K562 (cell line): ENCODE measurements around the gene CDK5RAP3. TPM values are rescaled to one million over a fixed set of nuclear protein-coding genes. Genes with fewer than 3 reads are reported as not detected.

ENCODE experiments used
- ATAC-seq: fragments of 200-7000 bp; cut with Tn5 transposase; 3 replicates; pipeline ENCODE4 v1.9.1; 2020; ENCODE audit warnings: moderate library complexity
- BruUV-seq: library from RNA; stranded (reverse); fragments of 400-500 nt; replicated peaks from 2 replicates; lab custom pipeline; 2021; lab: Mats Ljungman, UMichigan
- CTCF ChIA-PET: fragments of 300-600 bp; formaldehyde crosslinking; extraction: SDS; loops from one replicate; lab custom pipeline; 2021; ENCODE audit warnings: low intra/inter-chr PET ratio; lab: Yijun Ruan, JAX
- POLR2A ChIA-PET: fragments of 300-600, 350-650 bp; sonication (Branson Sonifier 250); formaldehyde crosslinking; extraction: SDS; loops from one replicate; lab custom pipeline; 2021; ENCODE audit warnings: antibody characterized with exemption, inconsistent platforms; lab: Yijun Ruan, JAX
- DNase-seq, 4 experiments: peaks; one replicate each; pipeline versions ENCODE4 v3.0.0 to v3.0.0-alpha.2; 2011 to 2018; ENCODE audit warnings: low spot score in 3 of 4, mixed read lengths in 3 of 4; ENCODE audit errors: extremely low read depth in 1 of 4
- FAIRE-seq: peaks from 2 replicates; lab custom pipeline; 2011; peaks lifted over from hg19 to GRCh38; lab: Jason Lieb, UNC
- H2AFZ ChIP-seq: 2 replicates; pipeline ENCODE4 v1.6.0; 2011; ENCODE audit warnings: low read depth, low read length, control low read depth, inconsistent platforms
- H3K27ac ChIP-seq: fragments of 200-600 bp; 3 replicates; pipeline ENCODE4 v1.8.0; 2011; ENCODE audit warnings: low read depth, mild to moderate bottlenecking, control low read depth, inconsistent platforms, low read length, moderate library complexity, mixed read lengths; ENCODE audit errors: extremely low read depth
- H3K27me3 ChIP-seq, 2 experiments: fragments of 300-600 bp in 1 of 2; 2 replicates in 1 of 2; 3 replicates in 1 of 2; pipeline versions ENCODE4 v1.6.0 to v1.8.0; 2011; ENCODE audit warnings: inconsistent platforms in 2 of 2, low read length in 2 of 2, mild to moderate bottlenecking in 1 of 2, mixed read lengths in 1 of 2, moderate library complexity in 1 of 2; ENCODE audit not compliant: control insufficient read depth in 2 of 2, insufficient read depth in 2 of 2
- H3K36me3 ChIP-seq: fragments of 300-600 bp; 3 replicates; pipeline ENCODE4 v1.8.0; 2011; ENCODE audit warnings: mild to moderate bottlenecking, low read length, inconsistent platforms; ENCODE audit not compliant: control insufficient read depth, insufficient read depth
- H3K4me1 ChIP-seq, 2 experiments: fragments of 200-600 bp in 1 of 2; replicated peaks in 1 of 2; 2 replicates in 1 of 2; 3 replicates in 1 of 2; pipeline versions ENCODE4 v1.5.1 to v1.8.0; 2011; ENCODE audit warnings: inconsistent platforms in 2 of 2, low read length in 2 of 2, mild to moderate bottlenecking in 1 of 2, mixed read lengths in 1 of 2, moderate library complexity in 1 of 2; ENCODE audit not compliant: control insufficient read depth in 2 of 2, insufficient read depth in 2 of 2
- H3K4me2 ChIP-seq: 2 replicates; pipeline ENCODE4 v1.6.1; 2011; ENCODE audit warnings: low read length, control low read depth, inconsistent platforms, mixed read lengths; ENCODE audit not compliant: insufficient read depth
- H3K4me3 ChIP-seq: fragments of 200-600 bp; sonication (generic), shearing (Covaris generic); 2 replicates; pipeline ENCODE4 v1.5.1; 2016; ENCODE audit warnings: control low read depth, inconsistent platforms
- H3K79me2 ChIP-seq: fragments of 200-600 bp; 3 replicates; pipeline ENCODE4 v1.8.0; 2011; ENCODE audit warnings: low read length, inconsistent platforms; ENCODE audit not compliant: control insufficient read depth, insufficient read depth
- H3K9ac ChIP-seq, 2 experiments: 2 replicates each; pipeline versions ENCODE4 v1.6.0 to v1.6.1; 2011; ENCODE audit warnings: low read depth in 2 of 2, low read length in 2 of 2, control low read depth in 1 of 2, inconsistent platforms in 1 of 2, mild to moderate bottlenecking in 1 of 2, mixed read lengths in 1 of 2; ENCODE audit not compliant: insufficient read depth in 1 of 2
- H3K9me1 ChIP-seq: one replicate; pipeline ENCODE4 v1.6.0; 2011; ENCODE audit warnings: inconsistent platforms, mild to moderate bottlenecking, low read length, moderate library complexity; ENCODE audit not compliant: control insufficient read depth, insufficient read depth
- H3K9me3 ChIP-seq: replicated peaks from 2 replicates; pipeline ENCODE4 v1.5.1; 2011; ENCODE audit warnings: low read depth, low read length, inconsistent platforms; ENCODE audit not compliant: control insufficient read depth, insufficient read depth
- H4K20me1 ChIP-seq: replicated peaks from 2 replicates; pipeline ENCODE4 v1.6.1; 2011; ENCODE audit warnings: low read length, inconsistent platforms, mixed read lengths; ENCODE audit not compliant: control insufficient read depth, insufficient read depth
- CBX2 ChIP-seq: fragments of 200-600 bp; sonication (generic); IDR thresholded peaks from one replicate; pipeline ENCODE4 v1.6.1; 2012; ENCODE audit warnings: mild to moderate bottlenecking, low read length, inconsistent platforms; ENCODE audit not compliant: insufficient read depth, poor library complexity, severe bottlenecking
- EHMT2 ChIP-seq: fragments of 450-650 bp; IDR thresholded peaks from 2 replicates; pipeline ENCODE4 v1.6.1; 2018; ENCODE audit warnings: antibody characterized with exemption
- HDAC1 ChIP-seq, 2 experiments: fragments of 450-650 bp; IDR thresholded peaks; 2 replicates each; pipeline ENCODE4 v1.6.1; 2016 to 2017; ENCODE audit warnings: inconsistent platforms in 1 of 2, mild to moderate bottlenecking in 1 of 2, moderate library complexity in 1 of 2
- MAX ChIP-seq: sonication (generic); formaldehyde crosslinking; IDR thresholded peaks from 2 replicates; pipeline ENCODE4 v1.9.0; 2022; ENCODE audit warnings: mild to moderate bottlenecking, missing genetic modification reagents
- NCOA2 ChIP-seq, 2 experiments: fragments of 450-650 bp; IDR thresholded peaks; 2 replicates each; pipeline ENCODE4 v1.6.1; 2018; ENCODE audit warnings: mild to moderate bottlenecking in 2 of 2, moderate library complexity in 1 of 2; ENCODE audit not compliant: partially characterized antibody in 2 of 2
- ZNF449 ChIP-seq: fragments of 250-450 bp; sonication (Bioruptor Pico); IDR thresholded peaks from 2 replicates; pipeline ENCODE4 v1.8.0; 2022; ENCODE audit warnings: moderate library complexity, mild to moderate bottlenecking, inconsistent platforms
- ZNF77 ChIP-seq: fragments of 250-450 bp; sonication (Bioruptor Pico); IDR thresholded peaks from 2 replicates; pipeline ENCODE4 v1.5.0; 2020
- WGBS: fragments of 100-300 bp; shearing (Covaris generic); methylation state at CpG from one replicate; pipeline ENCODE4 v1.1.6; 2016; ENCODE audit warnings: low coverage, mixed read lengths; ENCODE audit not compliant: insufficient coverage; ENCODE audit errors: missing lambda C conversion rate; 5-methylcytosine and 5-hydroxymethylcytosine counted together
- in situ Hi-C: fragments of 300-500 bp; cut with MboI; formaldehyde crosslinking; loops from 4 replicates; pipeline ENCODE4 v1.15.0; 2018; ENCODE audit warnings: inconsistent platforms, mixed read lengths
- intact Hi-C: fragments of 100-400 bp; cut with micrococcal nuclease; formaldehyde crosslinking; loops from 2 replicates; pipeline ENCODE4 v1.14.2; 2022
- polyA plus RNA-seq, 8 experiments: library from polyadenylated mRNA; depleted of rRNA in 4 of 8; stranded (reverse) in 5 of 8; unstranded in 3 of 8; fragments of >200 nt; fragmentation: Nextera tagmentation in 2 of 8; fragmentation: Illumina TruSeq in 1 of 8; extraction: Ambion mirVana in 2 of 8; extraction: Trizol in 1 of 8; gene quantifications; 2 replicates each; pipeline versions ENCODE4 v1.2.1 to v1.2.3, GENCODE V29; 2011 to 2014; ENCODE audit warnings: inconsistent platforms in 1 of 8, missing spikeins in 1 of 8
- total RNA-seq, 7 experiments: library from RNA; depleted of rRNA in 6 of 7; stranded (reverse); fragments of >200 nt in 6 of 7; fragmentation: Illumina TruSeq in 2 of 7; extraction: Trizol in 2 of 7; gene quantifications; 2 replicates each; pipeline versions ENCODE4 v1.2.1 to v1.2.3, GENCODE V29; 2011 to 2021; ENCODE audit warnings: low replicate concordance in 1 of 7

CDK5RAP3 gene
- total and polyA plus RNA-seq, 9 of the 15 experiments (the other 6 are each of a cell fraction or from before 2014, with no cell fraction given), result 44.2 to 202 (median 91.5) TPM

GRCh38 chr17:47927821-47928400 is 43.0 kb upstream of the CDK5RAP3 start:
- H3K9me3 ChIP-seq, result no peaks in the 10 kb centered on the region
- WGBS, result 90% methylated on average over 13 of the region's 20 CpGs
- H3K4me1 ChIP-seq, result peaks cover 18 to 33% of the 10 kb centered on the region in 2 experiments
- peak overlapping the region in 1 of 2 experiments; percentile 67; a peak in 1 of 4 replicates for H3K9ac ChIP-seq
- TF ChIP-seq MAX (CRISPR knock-in tag) (0 out of 2 replicates have a peak, but pooled peaks have one; percentile 20), EHMT2 (no peak), CBX2 (no peak), NCOA2 (IDR thresholded peaks at IDR 0.05; ENCODE audit: partially characterized antibody in 2 of 2) (no peak), HDAC1 (IDR thresholded peaks at IDR 0.05) (no peak), ZNF449 (CRISPR knock-in tag) (no peak), ZNF77 (CRISPR knock-in tag) (no peak)
- no peaks in the 10 kb centered on the region for H3K27me3 ChIP-seq
- H3K79me2 ChIP-seq, result no peaks in the 10 kb centered on the region
- H3K36me3 ChIP-seq, result peaks cover 52% of the 10 kb centered on the region; the same call in 2 of the 3 replicates
- H3K4me3 ChIP-seq, result no peak overlapping the region
- ChIA-PET CTCF (no interaction called here), POLR2A (interaction anchor here (3.3 kb wide), 1 partner anchor 10 kb away, joined by 18 read pairs; no protein-coding TSS in a partner anchor)
- BruUV-seq, result no TSS peak
- in situ Hi-C loops (no loop called here), intact Hi-C loops (no loop called here)
- peaks cover 2% of the 10 kb centered on the region for H3K9me1 ChIP-seq
- H4K20me1 ChIP-seq, result no peaks in the 10 kb centered on the region
- DNase-seq (no peak), FAIRE-seq (no peak), ATAC-seq (no peak)
- no peak overlapping the region for H3K4me2 ChIP-seq
- H2AFZ ChIP-seq, result no peak overlapping the region
- H3K27ac ChIP-seq, result no peak overlapping the region
